Activated naive CD4-positive, alpha-beta T cell treated with anti-CD3 and anti-CD28 coated beads for 36 hours (primary cell): ENCODE data around the gene CRBN. TPM values are rescaled to one million over a fixed set of nuclear protein-coding genes. Genes with fewer than 3 reads are reported as not detected.

ENCODE experiments used
- CTCF ChIA-PET: fragments of 350-600 bp; sonication (Branson Sonifier 250); formaldehyde crosslinking; loops from one replicate; lab custom pipeline; 2021; ENCODE audit warnings: antibody characterized with exemption; lab: Charles Lee
- DNase-seq: peaks from one replicate; pipeline ENCODE4 v3.0.0-alpha.2; 2020
- H3K27ac Mint-ChIP-seq: one replicate; pipeline ENCODE4 v1.8.0; 2021; ENCODE audit warnings: mild to moderate bottlenecking, mixed read lengths
- H3K27me3 Mint-ChIP-seq: one replicate; pipeline ENCODE4 v1.8.0; 2021; ENCODE audit warnings: low read depth, mixed read lengths
- H3K36me3 Mint-ChIP-seq: one replicate; pipeline ENCODE4 v1.8.0; 2021; ENCODE audit warnings: low read depth, mixed read lengths
- H3K4me1 Mint-ChIP-seq: one replicate; pipeline ENCODE4 v1.8.0; 2021; ENCODE audit warnings: low read depth, mixed read lengths
- H3K4me3 Mint-ChIP-seq: one replicate; pipeline ENCODE4 v1.8.0; 2021; ENCODE audit warnings: mild to moderate bottlenecking, moderate library complexity, mixed read lengths
- H3K9me3 Mint-ChIP-seq: one replicate; pipeline ENCODE4 v1.8.0; 2021; ENCODE audit warnings: mixed read lengths
- intact Hi-C: fragments of 100-400 bp; cut with micrococcal nuclease; formaldehyde crosslinking; loops from one replicate; pipeline ENCODE4 v1.15.1; 2023
- total RNA-seq, 2 experiments: library from RNA; stranded (reverse); gene quantifications; one replicate each; pipeline ENCODE4 v1.2.3, GENCODE V29; 2021

CRBN gene
- total RNA-seq, 2 experiments from 2014 or later, result 44.1 to 48.0 TPM

- H3K27me3 Mint-ChIP-seq, result peaks cover 2% of the 10 kb centered on the region
- no peaks in the 10 kb centered on the region for H3K36me3 Mint-ChIP-seq
- peaks cover 2% of the 10 kb centered on the region for H3K4me1 Mint-ChIP-seq
Measured at GRCh38 chr3:3107181-3107580, 72.3 kb downstream of the CRBN start.

GRCh38 chr3:3105815-3106214, 73.7 kb downstream of the CRBN start:
- no peak overlapping the region for H3K4me3 Mint-ChIP-seq
- CTCF ChIA-PET, result no interaction called here
- H3K4me1 Mint-ChIP-seq, result peaks cover 2% of the 10 kb centered on the region
- peaks cover 2% of the 10 kb centered on the region for H3K27me3 Mint-ChIP-seq
- H3K9me3 Mint-ChIP-seq, result no peaks in the 10 kb centered on the region
- DNase-seq, result no peak
- no peaks in the 10 kb centered on the region for H3K36me3 Mint-ChIP-seq
- intact Hi-C loops, result no loop called here
- H3K27ac Mint-ChIP-seq, result no peak overlapping the region

More at GRCh38 chr3:3107181-3107580, 72.3 kb downstream of the CRBN start:
- H3K27ac Mint-ChIP-seq, result no peak overlapping the region
- H3K4me3 Mint-ChIP-seq, result no peak overlapping the region
- intact Hi-C loops, result no loop called here
- CTCF ChIA-PET, result no interaction called here
- DNase-seq, result no peak
- no peaks in the 10 kb centered on the region for H3K9me3 Mint-ChIP-seq

GRCh38 chr3:3105246-3105645, 74.2 kb downstream of the CRBN start:
- H3K27me3 Mint-ChIP-seq, result peaks cover 2% of the 10 kb centered on the region
- DNase-seq, result no peak
- intact Hi-C loops, result no loop called here
- peaks cover 2% of the 10 kb centered on the region for H3K4me1 Mint-ChIP-seq
- no peak overlapping the region for H3K4me3 Mint-ChIP-seq
- H3K9me3 Mint-ChIP-seq, result no peaks in the 10 kb centered on the region
- no peak overlapping the region for H3K27ac Mint-ChIP-seq
- CTCF ChIA-PET, result no interaction called here
- no peaks in the 10 kb centered on the region for H3K36me3 Mint-ChIP-seq

GRCh38 chr3:3102751-3103150, 76.7 kb downstream of the CRBN start:
- H3K9me3 Mint-ChIP-seq, result no peaks in the 10 kb centered on the region
- no peak overlapping the region for H3K27ac Mint-ChIP-seq
- CTCF ChIA-PET, result interaction anchor here (0.9 kb wide), 1 partner anchor 23 kb away, joined by 3 read pairs; no protein-coding TSS in a partner anchor
- intact Hi-C loops, result no loop called here
- peaks cover 2% of the 10 kb centered on the region for H3K27me3 Mint-ChIP-seq
- H3K4me1 Mint-ChIP-seq, result no peaks in the 10 kb centered on the region
- H3K4me3 Mint-ChIP-seq, result no peak overlapping the region
- no peak for DNase-seq
- H3K36me3 Mint-ChIP-seq, result no peaks in the 10 kb centered on the region

GRCh38 chr3:3101660-3102458, 77.6 kb downstream of the CRBN start:
- Mint-ChIP-seq H3K27me3 (peaks cover 2% of the 10 kb centered on the region), H3K27ac (no peak overlapping the region), H3K4me1 (no peaks in the 10 kb centered on the region), H3K4me3 (no peak overlapping the region), H3K36me3 (no peaks in the 10 kb centered on the region), H3K9me3 (no peaks in the 10 kb centered on the region)
- intact Hi-C loops, result no loop called here
- CTCF ChIA-PET, result interaction anchor here (0.6 kb wide), 1 partner anchor 8 kb away, joined by 3 read pairs; no protein-coding TSS in a partner anchor
- DNase-seq, result no peak

Other genes starting within 250 kb of the CRBN start
- gene IL5RA, start 69.3 kb downstream of the CRBN start, total RNA-seq, result not detected
- 10 to 100 TPM; 42.3 to 49.4 TPM for gene TRNT1, start 52.8 kb downstream of the CRBN start, total RNA-seq